Measurements from ENCODE around the gene SMC6. TPM values are rescaled to one million over a fixed set of nuclear protein-coding genes. Genes with fewer than 3 reads are reported as not detected.

The SMC6 gene
- total RNA-seq, 1 donor from 2014 or later = 26.8 TPM

- Mint-ChIP-seq H3K36me3 (ENCODE audit: insufficient read depth) (peaks cover 2% of the 10 kb centered on the region), H3K4me3 (ENCODE audit: low read depth) (no peak overlapping the region), H3K4me1 (ENCODE audit: low read depth) (peaks cover 3% of the 10 kb centered on the region), H3K27me3 (no peaks in the 10 kb centered on the region), H3K27ac (no peak overlapping the region), H3K9me3 (ENCODE audit: low read depth) (peaks cover 3% of the 10 kb centered on the region)
- no peak for TF ChIP-seq CTCF (IDR thresholded peaks at IDR 0.05; ENCODE audit: unreplicated experiment)
- DNase-seq (ENCODE audit: low spot score, unreplicated experiment) = no peak
These were observed 132.8 kb downstream of the SMC6 start for GRCh38 chr2:17620841-17621240.

DNA sequence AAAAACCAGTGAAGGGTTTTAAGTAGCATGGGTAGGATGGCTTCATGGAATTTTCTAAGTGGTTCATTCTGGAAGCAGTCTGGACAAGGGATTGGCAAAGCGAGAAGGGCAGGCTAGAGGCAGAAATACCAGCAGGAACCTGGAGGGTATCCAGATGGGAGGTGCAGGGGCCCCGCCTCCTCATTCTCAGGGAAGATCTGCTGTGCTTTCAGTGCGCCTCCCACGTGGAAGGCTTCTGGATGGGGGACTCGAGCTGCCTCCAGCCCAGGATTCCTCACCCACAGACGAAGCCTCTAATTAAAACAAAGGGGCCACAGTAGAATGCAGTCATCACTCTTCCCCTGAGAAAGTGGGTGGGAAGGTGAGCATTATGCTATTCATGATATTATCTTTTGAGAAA is 133.3 kb downstream of the SMC6 start:
- no peak for DNase-seq (ENCODE audit: low spot score, unreplicated experiment)
- no peaks in the 10 kb centered on the region for H3K27me3 Mint-ChIP-seq
- H3K27ac Mint-ChIP-seq = no peak overlapping the region
- peaks cover 3% of the 10 kb centered on the region for H3K4me1 Mint-ChIP-seq (ENCODE audit: low read depth)
- H3K4me3 Mint-ChIP-seq (ENCODE audit: low read depth) = no peak overlapping the region
- TF ChIP-seq CTCF (IDR thresholded peaks at IDR 0.05; ENCODE audit: unreplicated experiment) = no peak
- H3K9me3 Mint-ChIP-seq (ENCODE audit: low read depth) = peaks cover 3% of the 10 kb centered on the region
- peaks cover 2% of the 10 kb centered on the region for H3K36me3 Mint-ChIP-seq (ENCODE audit: insufficient read depth)

GRCh38 chr2:17617955-17618354 is 135.7 kb downstream of the SMC6 start:
- Mint-ChIP-seq H3K9me3 (ENCODE audit: low read depth) (no peaks in the 10 kb centered on the region), H3K27me3 (no peaks in the 10 kb centered on the region), H3K4me1 (ENCODE audit: low read depth) (no peaks in the 10 kb centered on the region), H3K27ac (no peak overlapping the region), H3K4me3 (ENCODE audit: low read depth) (no peak overlapping the region), H3K36me3 (ENCODE audit: insufficient read depth) (no peaks in the 10 kb centered on the region)
- no peak for DNase-seq (ENCODE audit: low spot score, unreplicated experiment)
- no peak for TF ChIP-seq CTCF (IDR thresholded peaks at IDR 0.05; ENCODE audit: unreplicated experiment)

- no peaks in the 10 kb centered on the region for H3K4me1 Mint-ChIP-seq (ENCODE audit: low read depth)
These were observed 136.1 kb downstream of the SMC6 start for GRCh38 chr2:17617516-17617915.

GRCh38 chr2:17616405-17616804 is 137.2 kb downstream of the SMC6 start:
- no peaks in the 10 kb centered on the region for H3K4me1 Mint-ChIP-seq (ENCODE audit: low read depth)
- no peak for TF ChIP-seq CTCF (IDR thresholded peaks at IDR 0.05; ENCODE audit: unreplicated experiment)
- no peaks in the 10 kb centered on the region for H3K27me3 Mint-ChIP-seq
- H3K36me3 Mint-ChIP-seq (ENCODE audit: insufficient read depth) = no peaks in the 10 kb centered on the region
- no peak overlapping the region for H3K4me3 Mint-ChIP-seq (ENCODE audit: low read depth)
- H3K27ac Mint-ChIP-seq = no peak overlapping the region
- DNase-seq (ENCODE audit: low spot score, unreplicated experiment) = no peak
- H3K9me3 Mint-ChIP-seq (ENCODE audit: low read depth) = no peaks in the 10 kb centered on the region

More at GRCh38 chr2:17617516-17617915, 136.1 kb downstream of the SMC6 start:
- H3K4me3 Mint-ChIP-seq (ENCODE audit: low read depth) = no peak overlapping the region
- no peak for TF ChIP-seq CTCF (IDR thresholded peaks at IDR 0.05; ENCODE audit: unreplicated experiment)
- H3K36me3 Mint-ChIP-seq (ENCODE audit: insufficient read depth) = no peaks in the 10 kb centered on the region
- DNase-seq (ENCODE audit: low spot score, unreplicated experiment) = no peak
- H3K27ac Mint-ChIP-seq = no peak overlapping the region
- no peaks in the 10 kb centered on the region for H3K9me3 Mint-ChIP-seq (ENCODE audit: low read depth)
- H3K27me3 Mint-ChIP-seq = no peaks in the 10 kb centered on the region

Data from progenitor cell of endocrine pancreas (in vitro differentiated cells).